GM21515 (cell line): ENCODE data around the gene TOP3B.

Experiments used
- ATAC-seq: cut with Tn5 transposase; IDR thresholded peaks from one replicate; pipeline ENCODE4 v1.9.1; 2021; ENCODE audit not compliant: unreplicated experiment

Gene TOP3B

DNA sequence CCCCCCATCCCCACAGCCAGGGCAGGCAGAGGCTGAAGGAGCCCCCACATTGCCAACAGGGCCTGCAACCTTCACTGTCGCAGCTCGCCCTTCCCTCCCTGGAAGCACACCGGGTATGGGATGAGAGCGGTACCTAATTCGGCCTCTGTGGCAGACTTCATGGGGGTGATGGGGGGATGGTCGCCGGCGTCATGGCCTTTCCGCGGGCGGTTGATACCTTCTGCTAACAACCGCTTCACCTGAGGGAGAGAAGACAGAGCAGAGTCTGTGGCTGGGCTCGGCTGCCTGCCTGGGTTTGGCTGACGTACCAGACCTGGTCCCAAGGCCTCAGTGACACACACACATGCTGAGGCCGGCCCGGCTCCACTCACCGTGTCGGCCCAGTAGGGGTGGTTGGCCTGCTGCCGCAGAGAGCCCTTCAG is 18.8 kb downstream of the TOP3B start:
- ATAC-seq = no peak

DNA sequence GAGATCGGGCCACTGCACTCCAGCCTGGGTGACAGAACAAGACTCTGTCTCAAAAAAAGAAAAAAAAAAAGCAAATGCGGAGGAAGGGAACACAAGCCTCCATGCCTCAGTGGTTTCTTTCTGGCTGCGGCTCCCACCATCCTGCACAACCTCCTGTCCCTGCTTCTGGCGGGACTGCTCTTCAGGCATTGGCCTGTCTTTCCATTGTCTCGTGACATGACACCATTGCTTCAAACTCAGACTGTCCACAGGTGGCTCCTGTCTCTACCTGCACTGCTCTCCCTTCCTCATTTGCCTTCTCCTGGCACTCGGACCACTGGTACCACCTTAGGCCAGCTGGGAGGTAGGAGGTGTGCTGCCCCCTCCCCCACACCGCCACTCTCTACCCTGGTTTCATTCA is 19.3 kb downstream of the TOP3B start:
- ATAC-seq = no peak

DNA sequence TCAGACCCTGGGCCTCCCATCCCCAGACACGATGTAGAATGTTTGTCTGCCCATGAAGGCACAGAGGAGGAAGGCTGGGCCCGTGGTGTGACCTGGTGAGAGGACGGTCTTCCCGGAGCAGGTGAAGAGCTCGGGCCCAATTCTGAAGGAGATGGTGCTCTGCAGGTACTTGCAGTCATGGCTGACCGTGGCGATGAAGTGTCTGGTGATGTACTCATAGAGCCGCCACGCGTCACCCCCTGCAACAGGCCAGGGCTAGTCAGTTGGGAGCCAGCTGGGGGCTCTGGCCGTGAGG is 20.0 kb downstream of the TOP3B start:
- no peak for ATAC-seq

DNA sequence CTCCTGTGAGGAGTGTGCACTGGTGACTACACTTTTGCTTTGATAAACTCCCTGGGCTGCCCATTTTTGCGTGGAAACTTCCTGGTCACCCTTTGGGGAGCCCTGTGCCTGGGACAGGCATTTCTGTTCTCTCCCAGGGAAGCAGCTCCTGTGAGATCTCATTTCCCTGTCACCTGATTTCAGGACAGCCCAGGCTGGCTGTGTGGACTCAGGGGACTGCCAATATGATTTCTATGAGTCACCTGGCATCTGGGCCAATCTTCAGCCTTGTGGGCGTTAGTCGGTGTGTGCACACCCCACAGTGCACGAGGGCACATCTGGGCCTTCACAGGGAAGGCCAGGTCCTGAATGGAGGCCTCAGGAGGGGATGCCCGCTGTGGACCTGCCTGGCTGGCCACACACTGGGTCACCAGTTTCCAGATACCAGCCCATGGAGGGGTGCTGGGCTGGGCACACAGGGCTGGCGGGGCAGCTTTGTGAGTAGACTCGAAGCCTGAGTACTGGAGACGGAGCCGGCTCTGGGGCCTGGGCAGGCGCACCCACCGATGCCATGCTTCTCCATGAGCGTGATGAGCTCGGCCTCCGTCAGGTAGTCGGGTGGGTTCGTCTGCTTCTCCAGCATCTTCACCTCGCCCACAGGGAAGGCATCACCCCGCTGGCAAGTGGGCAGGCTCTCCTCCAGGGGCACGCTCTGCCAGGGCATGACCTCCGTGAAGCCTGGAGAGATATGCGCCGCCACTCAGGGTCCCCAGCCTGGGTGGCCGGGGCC is 20.5 kb downstream of the TOP3B start:
- no peak for ATAC-seq

DNA sequence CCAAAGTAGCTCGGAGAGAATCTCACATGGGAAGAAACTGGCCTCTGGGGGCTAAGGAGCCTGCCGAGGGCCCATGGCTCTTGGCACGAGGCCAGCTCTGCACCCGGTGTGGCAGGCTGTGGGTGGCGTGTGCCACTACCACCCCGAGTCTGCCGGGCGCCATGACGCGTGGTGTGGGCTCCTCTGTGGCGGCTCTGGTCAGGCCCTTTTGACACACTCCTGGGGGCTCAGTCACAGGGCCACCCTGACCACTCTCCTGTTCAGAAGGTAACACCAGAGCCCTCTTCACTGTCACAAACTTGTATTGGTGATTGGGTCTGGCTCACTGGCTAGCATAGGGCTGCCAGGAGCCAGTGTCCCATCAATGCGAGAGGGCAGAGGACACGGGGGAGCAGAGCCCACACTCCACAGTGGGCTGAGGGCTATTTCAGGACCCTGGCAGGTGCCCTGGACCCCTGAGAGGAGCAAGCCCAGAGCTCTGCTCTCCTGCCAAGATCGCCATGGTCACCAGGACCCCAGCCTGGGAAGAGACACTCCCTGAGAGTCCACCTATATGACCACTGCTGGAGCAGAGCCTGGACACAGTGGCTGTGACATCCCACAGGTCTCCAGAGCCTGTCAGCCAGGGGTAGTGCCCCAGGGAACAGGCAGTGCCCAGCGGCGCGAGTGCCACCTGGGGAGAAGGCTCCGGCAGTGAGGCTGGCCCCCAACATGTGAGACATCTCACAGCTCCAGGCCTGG is 21.3 kb downstream of the TOP3B start:
- ATAC-seq = no peak

DNA sequence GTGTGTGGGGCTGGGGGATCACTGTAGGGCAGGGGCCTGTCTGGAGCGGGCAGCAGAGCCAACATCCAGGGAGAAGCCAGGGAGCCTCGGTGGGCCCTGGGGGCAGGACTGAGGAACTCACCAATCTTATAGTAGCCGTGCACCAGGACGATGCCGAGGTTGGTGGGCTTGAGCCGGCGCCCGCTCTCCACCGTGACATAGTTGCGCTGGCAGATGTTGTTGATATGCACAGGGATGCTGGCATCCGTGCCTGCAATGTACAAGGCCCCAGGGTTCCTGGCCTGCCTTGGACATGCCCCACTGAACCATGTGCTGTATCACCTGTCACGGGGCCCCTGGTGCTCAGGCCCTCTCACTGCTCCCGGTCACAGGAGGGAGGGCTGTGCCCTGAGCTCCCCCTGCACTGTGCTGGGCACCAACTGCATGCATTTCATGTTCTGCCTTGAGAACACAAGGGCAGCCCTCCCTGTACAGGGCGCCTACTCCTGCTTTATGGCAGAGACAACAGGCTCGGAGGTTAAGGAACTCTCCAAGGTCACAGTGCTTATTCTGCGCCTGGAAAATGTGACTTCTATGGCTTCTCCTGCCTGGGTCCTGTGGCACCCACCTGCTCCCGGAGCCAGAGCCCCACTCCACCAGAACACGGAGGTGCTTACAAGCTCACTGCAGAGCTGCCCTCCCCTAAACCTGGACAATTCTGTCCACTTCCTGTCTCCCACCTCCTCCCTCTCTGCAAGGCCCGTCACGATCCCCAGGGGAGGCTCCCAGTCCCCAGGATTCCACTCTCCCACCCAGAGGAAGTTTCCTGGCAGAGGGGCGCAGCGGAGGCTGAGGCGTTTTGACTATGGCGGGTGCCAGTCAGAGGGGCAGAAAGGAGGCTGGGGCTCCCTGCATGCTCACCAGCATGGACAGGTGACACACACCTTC is 22.1 kb downstream of the TOP3B start:
- ATAC-seq = no peak

DNA sequence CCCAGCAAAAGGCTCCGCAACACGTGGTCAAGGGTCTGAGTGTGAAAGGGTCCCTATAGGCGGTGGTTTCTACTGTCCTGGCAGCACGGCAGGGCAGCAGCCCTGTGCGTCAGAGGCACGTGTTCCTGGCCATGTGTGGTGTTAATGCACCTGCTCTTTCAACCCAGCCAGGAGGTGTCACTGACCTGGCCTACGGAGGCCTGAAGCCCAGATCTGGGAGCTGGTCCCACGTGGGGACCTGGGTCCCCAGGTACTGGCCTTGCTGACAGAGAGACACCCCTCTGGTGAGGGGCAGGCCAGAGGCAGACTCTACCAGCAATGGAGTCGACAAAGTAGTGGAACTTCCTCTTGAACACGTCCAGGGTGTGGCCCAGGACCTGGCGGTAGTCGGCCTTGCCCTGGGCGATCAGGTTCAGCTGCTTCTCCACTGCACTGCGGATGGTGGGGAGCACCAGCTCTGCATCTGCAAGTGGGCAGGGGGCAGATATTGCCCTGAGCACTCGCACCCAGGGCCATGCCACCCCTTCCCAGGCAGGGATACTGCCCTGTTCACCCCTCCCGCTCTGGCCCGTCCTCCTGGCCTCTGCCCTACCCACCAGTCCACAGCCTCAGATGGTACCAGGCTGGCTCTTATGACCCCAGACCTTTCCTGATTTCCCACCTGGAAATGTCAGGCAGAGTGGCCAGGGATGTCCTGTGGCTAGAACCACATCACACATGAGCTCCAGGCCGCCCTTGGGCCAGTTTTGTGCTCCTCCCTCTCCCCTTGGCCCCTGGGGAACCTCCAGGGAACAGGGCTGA is 23.1 kb downstream of the TOP3B start:
- ATAC-seq = no peak

DNA sequence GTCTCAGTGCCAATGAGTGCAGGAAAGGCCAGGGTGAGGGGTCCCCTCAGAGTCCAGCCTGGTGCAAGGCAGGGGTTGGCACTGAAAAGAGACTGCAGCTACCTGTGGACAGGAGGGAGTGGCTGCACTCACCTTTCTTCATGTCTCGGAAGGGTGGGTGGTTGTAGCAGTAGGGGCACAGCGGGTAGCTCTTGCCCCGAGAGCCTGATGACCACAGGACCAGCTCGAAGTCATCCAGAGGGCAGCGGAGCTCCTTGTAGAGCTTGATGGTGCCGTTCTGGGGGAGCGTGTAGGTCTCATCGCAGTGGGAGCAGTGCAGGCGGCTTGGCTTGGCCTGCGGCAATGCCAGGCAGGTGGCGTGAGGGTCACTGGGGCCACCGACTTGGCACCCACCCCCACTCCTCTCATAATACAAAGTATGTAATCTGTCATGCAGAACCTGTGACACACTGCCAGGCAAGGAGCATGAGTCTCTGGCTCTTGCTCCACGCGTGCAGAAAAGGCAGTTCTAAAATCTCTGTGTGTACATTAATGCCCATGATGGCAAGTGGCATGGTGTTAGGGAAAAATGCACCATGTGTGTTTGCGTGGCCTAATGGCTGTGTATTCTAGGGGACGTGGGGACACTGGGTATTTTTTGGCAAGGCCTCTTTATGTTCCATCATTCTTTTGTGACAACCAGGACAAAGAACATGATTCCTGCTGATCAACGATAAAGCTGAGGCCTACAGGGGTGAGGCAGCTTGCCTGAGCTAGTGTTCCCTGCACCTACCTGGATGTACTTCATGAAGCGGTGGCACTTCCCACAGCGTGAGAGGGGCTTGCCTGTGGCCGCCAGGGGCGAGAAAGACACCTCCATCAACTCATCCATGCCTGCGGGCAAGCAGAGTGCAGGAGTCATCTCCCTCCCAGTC is 24.0 kb downstream of the TOP3B start:
- no peak for ATAC-seq

DNA sequence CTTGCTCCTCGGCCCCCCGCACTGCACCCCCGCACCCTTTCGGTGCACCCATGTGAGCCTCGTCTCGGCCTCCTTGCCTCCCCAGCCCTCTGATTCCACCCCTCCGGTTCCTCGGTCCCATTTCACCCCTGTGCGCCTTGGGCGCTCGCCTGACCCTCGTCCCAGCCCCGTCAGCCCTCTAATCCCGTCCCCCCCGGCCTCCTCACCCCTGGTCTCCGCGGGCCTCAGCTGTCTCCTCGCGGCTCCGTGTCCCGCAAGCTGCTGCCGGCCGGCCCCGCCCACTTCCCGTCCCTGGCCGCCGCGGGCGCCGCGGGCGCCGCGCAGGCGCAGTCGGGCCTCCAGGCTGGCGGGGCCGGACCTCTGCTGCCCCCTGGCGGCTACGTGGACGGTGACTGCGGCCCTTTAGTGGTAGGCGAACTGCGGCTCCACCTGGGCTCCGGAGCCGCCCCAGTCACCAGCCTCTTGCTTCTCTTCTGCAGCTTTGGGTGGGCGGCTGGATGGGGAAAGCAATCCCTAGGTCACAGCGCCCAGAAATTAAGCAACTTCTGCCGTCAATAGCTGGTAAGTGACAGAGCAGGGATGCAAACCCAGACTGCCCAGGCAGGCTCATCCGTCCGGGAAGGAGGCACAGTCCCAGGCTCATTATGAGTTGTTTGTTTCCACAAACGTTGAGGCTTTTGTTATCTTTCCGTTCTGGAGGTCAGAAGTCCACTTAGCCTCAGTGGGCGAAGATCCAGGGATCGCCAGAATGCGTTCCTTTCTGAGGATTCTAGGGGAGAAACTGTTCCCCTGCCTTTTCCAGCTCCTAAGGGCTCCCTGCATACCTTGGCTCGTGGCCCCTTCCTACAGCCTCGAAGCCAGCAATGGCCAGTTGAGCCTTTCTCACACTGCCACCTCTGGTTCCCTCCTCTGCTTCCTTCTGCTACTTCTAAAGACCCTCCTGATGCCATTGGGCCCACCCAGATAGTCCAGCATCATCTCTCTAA is 29.7 kb downstream of the TOP3B start, which contains the start of gene PPM1F:
PPM1F (minus strand) TSS at position 263 of the 986 bp plus-strand sequence. CDS start 6,800 bp downstream, outside the sequence.
- ATAC-seq = peak; percentile 70

DNA sequence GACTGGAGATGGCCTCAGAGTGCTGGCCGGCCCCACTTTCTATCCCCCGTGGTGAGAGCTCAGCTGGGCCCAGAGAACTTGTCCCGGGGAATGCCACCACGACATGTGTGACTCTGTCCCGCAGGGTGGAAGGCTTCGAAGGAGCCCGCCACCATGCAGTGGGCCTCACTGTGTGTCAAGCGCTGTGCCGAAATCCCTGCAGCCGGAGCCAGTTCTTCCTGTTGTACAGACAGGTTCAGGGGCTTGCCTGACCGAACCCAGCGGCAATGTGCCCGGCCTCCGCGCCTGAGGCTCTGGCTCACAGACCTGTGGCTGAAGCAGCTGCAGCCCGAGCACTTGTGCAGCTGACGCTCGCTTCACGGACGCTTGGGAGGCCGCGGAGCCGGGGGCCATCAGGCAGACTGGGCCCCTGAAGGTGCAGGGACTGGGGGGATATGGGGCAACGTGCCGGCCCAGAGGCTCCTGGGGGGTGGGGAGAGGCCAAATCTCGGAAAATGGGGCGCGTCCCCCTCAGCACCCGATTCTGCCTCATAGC is 30.6 kb downstream of the TOP3B start:
- ATAC-seq = no peak

DNA sequence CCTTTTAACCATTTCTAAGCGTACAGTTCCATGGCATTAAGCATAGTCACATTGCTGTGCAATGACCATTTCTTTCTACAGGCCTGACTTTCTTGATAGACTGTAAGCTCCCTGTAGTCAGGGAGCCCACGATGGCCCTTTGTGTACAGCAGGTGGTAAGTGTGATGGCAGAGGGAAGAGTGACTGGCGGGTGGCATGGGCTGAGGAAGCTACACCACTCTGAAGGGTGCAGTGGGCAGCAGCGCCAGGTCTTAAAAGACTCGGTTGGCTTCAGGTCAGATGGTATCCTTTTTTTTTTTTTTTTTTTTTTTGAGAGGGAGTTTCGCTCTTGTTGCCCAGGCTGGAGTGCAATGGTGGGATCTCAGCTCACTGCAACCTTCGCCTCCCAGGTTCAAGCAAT is 31.5 kb downstream of the TOP3B start:
- no peak for ATAC-seq

DNA sequence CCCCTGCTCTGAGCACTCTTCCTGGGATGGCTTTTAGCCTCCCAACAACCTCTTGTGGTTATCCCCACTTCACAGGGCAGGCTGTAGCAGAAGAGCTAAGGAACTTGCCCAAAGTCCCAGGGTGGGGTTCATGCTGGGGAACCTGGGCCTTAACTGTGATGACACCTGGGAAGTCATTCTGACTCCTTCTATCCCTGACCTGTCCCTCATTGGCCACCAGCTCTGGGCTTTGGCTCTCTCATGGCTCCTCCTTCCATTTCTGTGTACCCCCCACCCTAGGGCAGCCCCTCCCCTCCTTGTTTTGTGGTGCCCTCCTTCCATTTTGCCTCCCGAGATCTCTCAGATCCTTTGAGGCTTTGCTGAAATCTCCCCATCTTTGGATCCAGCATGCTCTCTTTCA is 32.6 kb downstream of the TOP3B start:
- ATAC-seq = no peak

DNA sequence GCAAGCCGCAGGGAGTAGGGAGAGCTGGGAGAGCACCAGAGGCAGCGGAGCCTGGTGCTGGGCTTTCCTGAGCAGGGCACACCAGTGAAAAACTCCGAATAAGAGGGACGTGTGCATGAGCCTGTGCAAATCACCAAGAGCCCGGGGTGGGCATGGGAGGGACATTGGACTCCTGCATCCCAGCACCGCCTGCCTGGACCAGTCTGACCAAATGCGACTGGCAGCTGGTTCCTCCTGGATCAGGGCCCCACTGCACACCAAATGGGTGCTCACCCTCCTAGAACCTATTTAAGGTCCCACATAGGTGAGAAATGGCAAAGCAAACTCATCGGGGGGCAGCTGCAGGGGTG is 33.0 kb downstream of the TOP3B start:
- no peak for ATAC-seq

DNA sequence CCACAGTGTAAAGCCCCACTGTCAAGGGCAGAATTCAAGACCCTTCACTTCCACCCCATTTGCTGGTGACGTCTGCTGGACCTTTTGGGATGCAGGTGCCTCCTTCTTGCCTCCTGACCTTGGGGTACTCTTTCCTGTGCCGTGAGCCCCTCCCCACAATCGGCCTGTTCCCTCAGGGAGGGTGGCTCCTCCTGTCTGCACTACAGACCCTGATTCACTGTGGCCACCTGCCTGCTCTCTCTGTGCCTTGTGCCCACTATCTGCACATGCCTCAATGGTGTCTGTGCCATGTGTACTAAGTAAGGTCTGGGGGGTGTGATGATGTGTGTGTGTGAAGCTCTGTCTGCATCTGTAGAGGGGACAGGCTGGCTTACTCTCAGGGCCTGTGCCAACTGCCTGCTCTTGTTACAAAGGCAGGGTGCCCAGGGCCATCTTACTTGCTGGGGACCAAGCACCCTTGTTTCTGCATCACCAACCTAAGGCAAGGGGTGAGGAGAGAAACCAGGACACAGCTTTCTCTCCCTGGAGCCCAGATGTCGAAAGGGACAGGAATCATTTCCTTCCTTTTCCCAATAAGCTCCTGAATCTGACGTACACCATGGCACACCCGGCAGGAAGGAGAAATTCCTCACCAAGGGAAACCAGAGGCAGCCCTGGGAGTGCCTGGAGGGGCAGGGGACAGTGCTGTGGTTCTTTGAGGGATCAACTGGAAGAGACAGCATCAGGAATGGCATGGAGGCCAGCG is 33.6 kb downstream of the TOP3B start:
- ATAC-seq = no peak

DNA sequence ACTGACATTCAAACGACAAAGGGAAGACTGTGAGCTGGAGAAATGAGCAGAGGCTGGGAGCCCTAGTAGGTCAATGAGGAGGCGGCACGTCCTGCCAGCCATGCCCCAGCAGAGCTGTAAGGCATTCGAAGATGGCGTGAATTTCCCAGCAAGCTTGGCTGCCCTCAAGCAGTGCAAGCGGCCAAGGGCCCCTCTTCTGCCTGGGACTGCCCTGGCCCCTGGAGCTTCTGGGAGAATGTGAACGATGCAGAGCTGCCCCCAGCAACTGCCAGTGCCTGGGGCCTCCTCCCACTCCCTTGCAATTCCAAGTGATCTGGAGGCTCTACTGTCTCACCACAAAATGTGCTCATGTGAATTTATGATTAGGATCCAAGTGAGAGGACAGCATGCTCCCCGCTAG is 34.2 kb downstream of the TOP3B start:
- no peak for ATAC-seq

DNA sequence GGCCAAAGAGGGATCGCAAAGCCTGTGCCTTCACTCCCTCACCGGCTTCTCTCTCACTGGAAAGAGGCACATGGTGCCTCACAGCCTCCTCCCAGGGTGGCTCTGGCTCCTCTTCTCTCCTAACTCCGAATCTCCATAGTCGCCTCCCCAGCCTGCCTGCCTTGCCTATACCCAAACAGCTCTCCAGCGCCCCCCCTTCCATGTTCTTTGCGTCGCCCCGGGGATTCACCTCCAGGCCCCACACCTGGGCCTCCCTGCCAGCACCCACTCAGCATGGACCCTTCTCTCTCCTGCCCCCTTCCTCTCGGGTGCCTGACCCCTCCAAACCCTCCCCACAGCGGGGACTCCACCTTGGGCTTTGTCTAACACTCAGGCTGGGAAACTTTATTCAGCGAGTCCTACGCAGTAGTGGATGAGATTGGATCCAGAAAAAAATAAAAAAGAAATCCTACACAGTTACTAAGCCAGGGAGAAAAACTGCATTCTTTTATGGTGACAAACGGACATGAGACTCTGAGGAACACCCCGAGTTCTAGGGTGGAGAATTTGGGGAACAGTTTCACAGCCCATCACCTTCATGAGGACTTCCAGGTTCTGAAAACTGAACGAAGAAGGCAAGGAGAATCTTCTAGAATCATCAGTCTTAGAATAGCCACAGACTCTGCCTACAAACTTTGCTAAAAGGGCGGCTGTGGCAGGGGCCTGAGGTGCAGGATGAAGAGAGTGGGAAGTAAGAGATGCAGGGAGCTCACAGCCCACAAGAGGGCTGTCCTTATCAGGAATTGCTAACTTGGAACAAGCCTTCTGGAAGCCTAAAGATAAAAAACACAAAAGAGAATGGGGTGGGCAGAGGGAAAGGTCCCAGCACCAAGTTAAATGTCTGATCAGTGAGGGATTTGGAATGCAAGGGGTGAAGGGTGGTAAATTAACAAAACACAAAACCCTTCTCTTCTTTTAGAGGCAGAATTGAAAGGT is 35.3 kb downstream of the TOP3B start:
- no peak for ATAC-seq
